Measurements from ENCODE around the gene LHX4.

LHX4 gene

DNA sequence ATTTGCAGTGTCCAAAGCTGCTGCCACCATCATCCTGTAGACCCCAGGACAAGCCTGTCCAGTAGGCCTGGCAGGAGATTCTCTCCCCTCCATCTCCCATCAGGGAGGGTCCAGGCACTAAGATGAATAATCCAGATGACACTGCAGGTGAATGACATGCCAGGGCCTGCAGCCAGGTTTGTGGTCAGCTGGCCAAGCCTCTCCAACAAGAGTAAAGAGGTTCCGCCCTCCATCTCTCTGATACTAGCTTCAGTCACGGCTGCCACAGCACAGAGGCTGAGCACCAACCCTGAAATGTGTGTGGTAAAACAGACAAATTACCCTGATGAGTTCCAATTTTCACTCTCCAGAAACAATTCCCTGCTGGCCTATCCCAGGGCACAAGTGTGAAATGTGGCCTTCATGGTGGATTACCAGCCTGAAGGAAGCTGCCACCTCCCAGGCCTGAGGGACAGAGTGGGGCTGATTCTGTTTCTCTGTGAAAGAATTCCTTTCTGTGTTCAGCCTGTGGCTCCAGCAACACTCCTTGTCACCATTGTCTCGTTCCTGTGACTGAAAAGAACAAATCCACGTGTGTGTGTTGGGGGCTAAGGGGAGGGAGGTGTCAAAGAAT, 19.9 kb upstream of the LHX4 start:
- Histone ChIP-seq H3K4me3 (ENCODE audit: insufficient read depth, low read depth, low read length) (no peak overlapping the region), H3K27me3 (ENCODE audit: control insufficient read depth, insufficient read depth, low read length, poor library complexity, severe bottlenecking) (peaks cover 30% of the 10 kb centered on the region), H3K9me3 (ENCODE audit: control insufficient read depth, low read length) (no peaks in the 10 kb centered on the region), H3K4me1 (ENCODE audit: control insufficient read depth, insufficient read depth, low read length) (no peaks in the 10 kb centered on the region), H3K27ac (ENCODE audit: insufficient read depth, low read depth, low read length, poor library complexity, severe bottlenecking) (no peak overlapping the region), H3K36me3 (ENCODE audit: control insufficient read depth, insufficient read depth, low read length) (no peaks in the 10 kb centered on the region)
- 66 to 79% methylated on average over 4 of the region's 4 CpGs for WGBS, 2 experiments

DNA sequence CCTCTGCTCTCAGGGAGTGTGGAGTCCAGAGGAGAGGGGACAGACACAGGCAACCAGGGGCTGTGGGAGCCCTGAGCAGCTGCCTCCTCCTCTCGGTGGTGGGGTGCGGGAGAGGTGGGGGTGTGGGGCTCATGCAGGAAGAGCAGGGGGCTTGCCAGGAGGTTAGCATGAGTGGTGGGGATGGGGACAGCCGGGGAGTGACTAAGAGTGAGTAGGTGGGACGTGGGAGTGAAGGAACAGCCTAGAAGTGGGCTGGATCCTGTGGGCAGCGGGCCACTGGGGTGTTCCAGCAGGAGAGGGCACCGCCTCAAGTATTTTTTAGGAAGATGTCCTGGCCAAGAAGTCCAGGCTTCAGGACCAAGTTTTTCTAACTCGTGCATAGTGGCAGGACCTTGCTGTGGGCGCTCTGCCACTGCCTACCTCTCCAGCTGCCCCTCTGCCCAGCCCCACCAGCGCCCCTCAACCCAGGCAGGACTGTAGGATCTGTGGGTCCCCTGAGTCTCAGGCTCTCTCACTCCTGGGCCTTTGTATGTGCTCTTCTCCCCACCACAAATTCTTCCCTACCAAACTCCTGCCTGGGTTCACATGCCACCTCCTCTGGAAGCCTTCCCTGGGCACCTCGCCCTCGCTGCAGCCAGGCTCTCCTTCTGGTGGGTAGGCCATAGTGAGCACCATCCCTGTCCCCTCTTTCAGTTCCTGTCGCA, 18.8 kb upstream of the LHX4 start:
- Histone ChIP-seq H3K36me3 (ENCODE audit: control insufficient read depth, insufficient read depth, low read length) (no peaks in the 10 kb centered on the region), H3K9me3 (ENCODE audit: control insufficient read depth, low read length) (no peaks in the 10 kb centered on the region), H3K4me1 (ENCODE audit: control insufficient read depth, insufficient read depth, low read length) (no peaks in the 10 kb centered on the region), H3K4me3 (ENCODE audit: insufficient read depth, low read depth, low read length) (no peak overlapping the region), H3K27me3 (ENCODE audit: control insufficient read depth, insufficient read depth, low read length, poor library complexity, severe bottlenecking) (peaks cover 30% of the 10 kb centered on the region), H3K27ac (ENCODE audit: insufficient read depth, low read depth, low read length, poor library complexity, severe bottlenecking) (no peak overlapping the region)
- WGBS, 2 experiments: 91 to 94% methylated on average over 12 of the region's 12 CpGs

DNA sequence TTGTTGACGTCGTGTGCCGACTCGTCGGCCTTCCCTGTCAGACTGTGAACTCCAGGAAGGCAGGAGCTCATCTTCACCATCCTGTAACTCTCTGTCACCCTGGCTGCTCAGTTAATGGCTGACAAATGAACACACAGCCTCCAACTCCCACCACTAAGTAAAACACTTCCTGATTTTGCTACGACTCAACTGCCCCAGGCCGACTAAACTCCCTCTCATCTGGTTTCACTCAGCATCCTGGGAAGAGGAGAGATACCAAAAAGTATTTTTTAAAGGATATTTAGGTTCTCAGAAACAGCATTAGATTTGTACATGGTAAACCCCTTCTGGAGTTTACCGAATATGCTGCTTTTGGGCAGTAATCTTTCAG, 18.2 kb upstream of the LHX4 start:
- Histone ChIP-seq H3K27me3 (ENCODE audit: control insufficient read depth, insufficient read depth, low read length, poor library complexity, severe bottlenecking) (peaks cover 26% of the 10 kb centered on the region), H3K4me3 (ENCODE audit: insufficient read depth, low read depth, low read length) (no peak overlapping the region), H3K27ac (ENCODE audit: insufficient read depth, low read depth, low read length, poor library complexity, severe bottlenecking) (no peak overlapping the region), H3K36me3 (ENCODE audit: control insufficient read depth, insufficient read depth, low read length) (no peaks in the 10 kb centered on the region), H3K9me3 (ENCODE audit: control insufficient read depth, low read length) (no peaks in the 10 kb centered on the region), H3K4me1 (ENCODE audit: control insufficient read depth, insufficient read depth, low read length) (no peaks in the 10 kb centered on the region)
- WGBS, 2 experiments: 90 to 91% methylated on average over 8 of the region's 8 CpGs

DNA sequence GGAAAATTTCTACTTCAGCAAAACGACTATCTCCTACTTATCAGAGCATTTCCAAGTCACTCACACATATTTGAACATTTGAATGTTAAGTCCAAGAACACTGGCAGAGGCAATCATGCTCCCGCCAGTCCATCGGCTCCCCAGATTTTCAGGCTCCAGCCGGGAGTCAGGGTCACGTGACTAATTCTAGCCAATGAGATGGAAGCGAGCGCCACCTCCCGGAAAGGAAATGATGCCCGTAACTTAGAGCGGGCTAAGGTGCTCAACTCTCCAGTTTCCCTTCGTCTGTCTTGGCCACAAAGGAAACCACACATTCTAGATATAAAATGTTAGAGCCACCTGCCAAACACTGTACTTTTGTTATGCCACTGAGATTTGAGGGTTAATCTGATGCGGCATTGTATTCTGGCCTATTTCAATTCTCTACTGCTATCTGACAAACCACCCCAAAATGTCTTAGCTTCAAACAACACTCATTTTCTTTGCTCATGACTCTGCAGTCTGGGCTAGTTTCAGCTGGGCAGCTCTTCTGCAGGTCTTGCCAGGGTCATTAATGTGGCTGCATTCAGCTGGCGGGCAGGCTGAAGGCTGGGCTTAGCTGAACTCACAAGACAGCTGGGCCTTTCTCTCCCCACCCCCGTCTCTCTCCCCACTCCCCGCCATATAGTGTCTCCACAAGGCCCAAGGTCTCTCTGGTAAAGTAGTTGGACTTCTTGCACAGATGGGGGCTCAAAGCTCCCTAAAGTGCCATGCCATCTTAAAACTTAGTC, 16.5 kb upstream of the LHX4 start:
- Histone ChIP-seq H3K9me3 (ENCODE audit: control insufficient read depth, low read length) (no peaks in the 10 kb centered on the region), H3K4me1 (ENCODE audit: control insufficient read depth, insufficient read depth, low read length) (no peaks in the 10 kb centered on the region), H3K36me3 (ENCODE audit: control insufficient read depth, insufficient read depth, low read length) (no peaks in the 10 kb centered on the region), H3K27me3 (ENCODE audit: control insufficient read depth, insufficient read depth, low read length, poor library complexity, severe bottlenecking) (peaks cover 10% of the 10 kb centered on the region), H3K27ac (ENCODE audit: insufficient read depth, low read depth, low read length, poor library complexity, severe bottlenecking) (no peak overlapping the region), H3K4me3 (ENCODE audit: insufficient read depth, low read depth, low read length) (no peak overlapping the region)
- 86 to 89% methylated on average over 14 to 15 of the region's 15 CpGs for WGBS, 2 experiments

DNA sequence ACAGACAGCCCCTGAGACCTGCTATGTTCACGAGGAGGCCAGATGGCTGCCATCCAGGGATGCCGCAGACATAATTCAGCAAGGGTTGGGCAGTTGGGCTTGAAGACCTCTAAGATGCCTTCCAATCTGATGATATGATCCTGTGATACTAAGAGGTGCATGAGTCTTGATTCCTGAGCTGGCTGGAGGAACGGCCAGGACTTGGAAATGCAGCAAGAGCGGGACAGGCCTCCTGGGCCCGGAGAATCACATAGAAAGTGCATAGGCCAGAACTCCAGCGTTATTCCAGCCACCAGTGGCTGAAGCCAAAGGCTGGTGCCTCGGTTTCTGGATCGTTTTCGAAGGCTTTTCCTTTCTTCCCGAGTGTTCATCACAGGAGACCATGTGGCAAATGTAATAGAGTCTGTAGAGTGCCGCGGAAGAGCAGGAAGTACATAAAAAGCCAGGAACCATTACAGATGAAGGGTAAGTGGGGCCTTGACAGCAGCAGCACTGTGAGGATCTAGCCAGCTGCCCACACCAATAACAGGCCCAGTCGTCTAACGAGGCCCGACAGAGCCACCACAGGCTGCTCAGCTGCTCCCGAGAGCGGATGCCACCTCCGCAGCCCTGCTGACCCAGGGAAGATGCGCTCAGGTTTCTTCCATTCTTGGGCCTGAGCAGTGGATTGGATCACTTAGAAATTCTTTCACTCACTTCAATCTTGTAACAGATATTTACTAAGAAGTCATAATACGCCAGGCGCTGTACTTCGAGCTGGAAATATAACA, 14.0 kb upstream of the LHX4 start:
- Histone ChIP-seq H3K27me3 (ENCODE audit: control insufficient read depth, insufficient read depth, low read length, poor library complexity, severe bottlenecking) (peaks cover 9% of the 10 kb centered on the region), H3K4me3 (ENCODE audit: insufficient read depth, low read depth, low read length) (no peak overlapping the region), H3K4me1 (ENCODE audit: control insufficient read depth, insufficient read depth, low read length) (peaks cover 11% of the 10 kb centered on the region), H3K9me3 (ENCODE audit: control insufficient read depth, low read length) (no peaks in the 10 kb centered on the region), H3K36me3 (ENCODE audit: control insufficient read depth, insufficient read depth, low read length) (no peaks in the 10 kb centered on the region), H3K27ac (ENCODE audit: insufficient read depth, low read depth, low read length, poor library complexity, severe bottlenecking) (no peak overlapping the region)
- WGBS, 2 experiments: 92 to 93% methylated on average over 22 of the region's 22 CpGs

DNA sequence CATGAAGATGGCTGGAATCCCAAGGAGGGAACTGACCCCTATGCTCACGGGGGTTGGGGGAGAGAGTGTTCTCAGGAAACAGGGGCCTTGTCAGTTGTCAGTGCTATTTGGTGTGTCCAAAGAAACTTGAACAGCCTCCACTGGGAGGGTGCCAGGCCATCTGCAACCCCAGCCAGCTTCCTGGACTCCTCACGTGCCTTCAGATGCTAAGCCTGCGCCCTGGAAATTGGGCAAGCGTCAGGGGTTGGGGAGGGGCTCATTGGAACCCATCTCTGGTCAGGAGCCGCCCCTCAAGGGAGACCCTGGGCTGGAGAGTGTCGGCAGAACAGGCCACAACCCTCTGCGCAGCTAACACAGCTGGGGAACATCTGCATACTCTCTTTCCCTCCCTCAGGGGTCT, 13.1 kb upstream of the LHX4 start:
- WGBS, 2 experiments: 91% methylated on average over 7 of the region's 7 CpGs
- H3K9me3 ChIP-seq (ENCODE audit: control insufficient read depth, low read length): no peaks in the 10 kb centered on the region
- H3K4me1 ChIP-seq (ENCODE audit: control insufficient read depth, insufficient read depth, low read length): peaks cover 11% of the 10 kb centered on the region
- H3K27me3 ChIP-seq (ENCODE audit: control insufficient read depth, insufficient read depth, low read length, poor library complexity, severe bottlenecking): peaks cover 4% of the 10 kb centered on the region
- no peak overlapping the region for H3K27ac ChIP-seq (ENCODE audit: insufficient read depth, low read depth, low read length, poor library complexity, severe bottlenecking)
- H3K36me3 ChIP-seq (ENCODE audit: control insufficient read depth, insufficient read depth, low read length): no peaks in the 10 kb centered on the region
- no peak overlapping the region for H3K4me3 ChIP-seq (ENCODE audit: insufficient read depth, low read depth, low read length)

DNA sequence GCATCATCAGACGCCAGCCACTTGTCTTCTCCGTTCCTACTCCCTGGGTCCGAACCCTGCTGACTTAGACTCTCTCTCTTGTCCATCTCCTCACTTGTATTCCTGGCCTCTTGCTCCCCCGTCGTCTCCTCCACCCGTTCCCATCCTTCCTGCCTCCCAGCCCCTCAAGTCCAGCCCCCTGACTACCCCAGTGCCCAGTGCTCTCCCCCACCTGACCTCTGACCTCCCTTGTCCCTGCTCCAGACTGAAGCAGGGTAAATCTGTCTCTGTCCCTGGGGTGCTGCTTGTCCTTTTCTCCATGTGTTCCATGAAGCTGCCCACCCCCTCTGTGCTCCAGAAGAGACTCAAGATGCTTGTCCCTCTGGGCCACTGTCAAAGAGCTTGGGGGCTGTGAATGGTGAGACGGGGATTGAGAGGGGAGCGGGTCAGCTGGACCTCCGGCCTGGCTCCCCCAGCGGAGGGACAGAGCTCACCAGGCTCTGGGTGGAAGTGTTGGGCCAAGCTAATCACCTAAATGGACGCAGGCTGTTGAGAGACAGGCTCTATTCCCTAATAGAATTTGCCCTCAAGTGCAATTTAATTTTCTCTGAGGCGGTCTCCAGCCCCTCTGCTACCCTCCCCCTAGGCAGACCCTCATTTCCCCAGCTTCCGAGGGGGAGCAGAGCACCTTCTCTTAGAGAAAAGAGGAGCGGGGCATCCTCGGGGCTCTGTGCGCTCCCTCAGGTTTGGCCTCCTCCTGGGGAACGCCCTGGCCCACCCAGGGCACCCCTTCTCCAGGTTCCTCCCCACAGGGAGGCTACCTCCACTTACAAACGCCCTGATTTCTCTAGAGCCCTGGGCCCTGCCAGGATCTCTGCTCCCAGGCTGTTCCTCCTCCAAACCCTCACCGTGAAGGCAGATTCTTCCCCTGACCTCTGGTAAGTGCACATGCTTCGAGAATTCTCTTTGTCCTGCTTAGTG, 11.0 kb upstream of the LHX4 start:
- Histone ChIP-seq H3K9me3 (ENCODE audit: control insufficient read depth, low read length) (no peaks in the 10 kb centered on the region), H3K27ac (ENCODE audit: insufficient read depth, low read depth, low read length, poor library complexity, severe bottlenecking) (no peak overlapping the region), H3K4me3 (ENCODE audit: insufficient read depth, low read depth, low read length) (no peak overlapping the region), H3K36me3 (ENCODE audit: control insufficient read depth, insufficient read depth, low read length) (no peaks in the 10 kb centered on the region), H3K27me3 (ENCODE audit: control insufficient read depth, insufficient read depth, low read length, poor library complexity, severe bottlenecking) (peaks cover 17% of the 10 kb centered on the region), H3K4me1 (ENCODE audit: control insufficient read depth, insufficient read depth, low read length) (peaks cover 11% of the 10 kb centered on the region)
- WGBS, 2 experiments: 87 to 88% methylated on average over 20 of the region's 20 CpGs

DNA sequence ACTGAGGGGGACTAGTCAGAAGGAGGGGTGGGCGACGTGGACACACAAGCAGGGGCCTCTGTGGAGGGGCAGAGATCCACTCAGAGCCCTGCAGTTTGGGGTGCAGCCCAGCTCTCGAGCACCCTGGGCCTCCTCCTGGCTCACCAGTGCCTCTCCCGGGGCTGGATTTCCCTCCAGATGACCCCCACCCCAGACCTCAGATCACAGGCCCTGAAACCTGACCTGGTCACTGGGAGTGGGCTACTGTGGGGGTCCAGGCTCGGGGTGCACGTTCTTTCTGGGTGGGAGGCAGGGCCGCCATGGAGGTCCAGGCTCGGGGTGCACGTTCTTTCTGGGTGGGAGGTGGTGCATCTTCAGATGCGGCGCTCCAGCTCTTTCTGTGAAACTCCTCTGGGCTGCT, 10.3 kb upstream of the LHX4 start:
- Histone ChIP-seq H3K27me3 (ENCODE audit: control insufficient read depth, insufficient read depth, low read length, poor library complexity, severe bottlenecking) (peaks cover 24% of the 10 kb centered on the region), H3K4me3 (ENCODE audit: insufficient read depth, low read depth, low read length) (no peak overlapping the region)

DNA sequence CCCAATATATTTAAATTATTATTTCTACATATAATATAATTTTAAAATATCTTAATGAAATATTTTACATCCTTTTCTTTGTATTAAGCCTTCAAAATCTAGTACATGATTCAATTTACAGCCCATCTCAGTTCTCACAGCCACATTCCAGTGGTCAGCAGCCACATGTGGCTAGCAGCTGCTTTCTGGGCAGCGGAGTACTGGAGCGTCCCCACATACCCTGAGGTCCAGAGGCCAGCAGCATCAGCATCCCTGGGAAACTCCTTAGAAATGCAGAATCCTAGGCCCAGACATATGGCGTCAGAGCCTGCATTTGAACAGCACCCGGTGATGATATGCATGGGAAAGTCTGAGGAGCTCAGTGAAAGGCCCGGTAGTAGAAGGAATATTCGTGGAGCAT, 8.6 kb upstream of the LHX4 start:
- Histone ChIP-seq H3K27me3 (ENCODE audit: control insufficient read depth, insufficient read depth, low read length, poor library complexity, severe bottlenecking) (peaks cover 40% of the 10 kb centered on the region), H3K4me3 (ENCODE audit: insufficient read depth, low read depth, low read length) (no peak overlapping the region), H3K4me1 (ENCODE audit: control insufficient read depth, insufficient read depth, low read length) (peaks cover 11% of the 10 kb centered on the region), H3K27ac (ENCODE audit: insufficient read depth, low read depth, low read length, poor library complexity, severe bottlenecking) (no peak overlapping the region), H3K36me3 (ENCODE audit: control insufficient read depth, insufficient read depth, low read length) (no peaks in the 10 kb centered on the region), H3K9me3 (ENCODE audit: control insufficient read depth, low read length) (no peaks in the 10 kb centered on the region)
- WGBS, 2 experiments: 85 to 88% methylated on average over 6 of the region's 6 CpGs

More for the DNA sequence above, 10.3 kb upstream of the LHX4 start:
- H3K27ac ChIP-seq (ENCODE audit: insufficient read depth, low read depth, low read length, poor library complexity, severe bottlenecking): no peak overlapping the region
- no peaks in the 10 kb centered on the region for H3K36me3 ChIP-seq (ENCODE audit: control insufficient read depth, insufficient read depth, low read length)
- 88 to 91% methylated on average over 11 of the region's 11 CpGs for WGBS, 2 experiments
- peaks cover 11% of the 10 kb centered on the region for H3K4me1 ChIP-seq (ENCODE audit: control insufficient read depth, insufficient read depth, low read length)
- H3K9me3 ChIP-seq (ENCODE audit: control insufficient read depth, low read length): no peaks in the 10 kb centered on the region

Measured in ectodermal cell (in vitro differentiated cells).